IPS-18c (cell line): ENCODE results near the gene INHBA.

ENCODE experiments used
- H3K4me3 ChIP-seq: 2 replicates; pipeline ENCODE4 v1.7.0; 2013; ENCODE audit warnings: low read depth, mild to moderate bottlenecking, low read length, moderate library complexity; ENCODE audit not compliant: insufficient read depth
- H3K9me3 ChIP-seq: one replicate; pipeline ENCODE4 v1.6.1; 2013; ENCODE audit warnings: mild to moderate bottlenecking, low read length, moderate library complexity; ENCODE audit not compliant: control insufficient read depth, insufficient read depth

INHBA gene

GRCh38 chr7:41695661-41696322, 7.1 kb downstream of the INHBA start:
- Histone ChIP-seq H3K4me3 (no peak overlapping the region), H3K9me3 (no peaks in the 10 kb centered on the region)

DNA sequence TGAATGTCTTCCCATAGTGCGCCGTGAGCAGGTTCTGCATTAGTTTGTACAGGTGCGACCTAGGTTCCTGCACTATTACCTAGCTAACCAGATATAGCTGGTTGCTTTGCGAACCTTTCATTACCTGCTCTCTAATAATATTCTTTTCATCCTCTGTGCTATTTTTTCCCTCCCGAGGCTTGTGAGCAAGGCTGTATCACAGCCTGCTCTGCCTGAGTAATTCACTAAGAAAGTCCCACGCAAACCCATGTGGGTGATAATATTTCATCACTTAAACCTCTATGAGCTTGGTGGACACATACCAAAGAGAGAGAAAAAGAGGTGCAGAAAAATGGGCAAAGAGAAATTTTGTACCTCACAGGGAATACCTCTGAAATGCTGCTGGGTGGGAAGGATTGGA, 8.4 kb downstream of the INHBA start:
- no peak overlapping the region; the same call in 1 of the 2 replicates for H3K4me3 ChIP-seq

DNA sequence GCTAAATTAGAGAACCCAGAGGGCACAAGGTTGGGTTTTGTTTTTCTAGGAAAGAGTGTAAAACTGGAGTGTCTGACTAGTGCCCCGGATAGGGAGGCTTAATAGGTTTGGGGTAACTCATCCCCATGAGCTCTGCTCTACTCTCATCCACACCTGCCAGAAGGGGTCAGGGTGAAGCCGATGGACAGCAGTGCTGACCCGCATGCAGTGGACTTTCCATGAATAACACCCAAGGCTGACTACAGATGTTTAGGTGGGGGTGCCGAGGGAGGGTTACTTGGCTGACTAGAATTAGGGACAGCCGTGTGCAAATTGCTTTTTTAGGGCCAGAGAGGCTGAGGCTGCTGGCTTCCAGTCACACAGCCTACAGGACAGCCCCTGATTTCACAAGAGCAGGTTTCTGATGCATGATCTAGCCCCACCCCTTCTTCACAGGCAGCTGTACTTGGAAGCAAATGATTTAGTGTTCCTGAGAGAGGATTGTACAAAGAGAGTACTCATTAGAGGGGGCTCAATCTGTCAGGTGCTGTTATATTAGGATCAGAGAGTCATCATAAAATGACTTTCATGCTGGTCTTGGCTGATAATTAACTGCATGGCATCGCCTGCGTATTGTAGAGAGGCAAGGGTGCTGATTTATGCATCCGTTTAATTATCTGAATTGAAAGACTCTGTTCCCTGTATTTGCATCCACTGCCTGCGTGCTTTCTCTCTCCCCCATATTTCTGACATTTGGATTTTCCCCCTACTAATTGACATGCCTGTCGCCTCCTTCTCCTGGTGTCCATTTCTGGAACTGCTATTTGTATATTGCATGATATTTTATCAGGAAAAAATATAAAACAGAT, 9.5 kb downstream of the INHBA start:
- no peaks in the 10 kb centered on the region for H3K9me3 ChIP-seq
- no peak overlapping the region for H3K4me3 ChIP-seq

More for the DNA sequence above, 8.4 kb downstream of the INHBA start:
- no peaks in the 10 kb centered on the region for H3K9me3 ChIP-seq

DNA sequence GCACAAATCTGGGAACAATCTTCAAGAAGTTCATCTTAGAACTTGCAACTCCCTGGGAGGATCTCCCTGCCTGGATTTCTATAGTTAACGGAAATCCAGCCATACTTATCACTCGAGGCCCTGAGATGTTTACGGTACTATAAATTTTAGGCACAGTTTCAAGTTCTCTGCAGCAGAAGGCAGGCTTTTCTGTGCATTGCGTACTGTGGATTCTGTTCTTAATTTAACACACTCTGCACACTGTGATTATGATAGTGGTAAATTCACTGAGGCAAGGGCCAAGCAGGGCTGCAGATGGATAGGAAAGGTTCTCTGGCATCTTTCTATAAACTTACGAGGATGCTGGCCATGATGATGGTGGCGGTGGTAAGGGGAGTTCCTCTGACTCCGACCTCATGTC, 10.6 kb downstream of the INHBA start:
- H3K4me3 ChIP-seq, result no peak overlapping the region
- H3K9me3 ChIP-seq, result no peaks in the 10 kb centered on the region

- H3K4me3 ChIP-seq, result no peak overlapping the region
- no peaks in the 10 kb centered on the region for H3K9me3 ChIP-seq
These were observed 11.4 kb downstream of the INHBA start for GRCh38 chr7:41691286-41692190.

DNA sequence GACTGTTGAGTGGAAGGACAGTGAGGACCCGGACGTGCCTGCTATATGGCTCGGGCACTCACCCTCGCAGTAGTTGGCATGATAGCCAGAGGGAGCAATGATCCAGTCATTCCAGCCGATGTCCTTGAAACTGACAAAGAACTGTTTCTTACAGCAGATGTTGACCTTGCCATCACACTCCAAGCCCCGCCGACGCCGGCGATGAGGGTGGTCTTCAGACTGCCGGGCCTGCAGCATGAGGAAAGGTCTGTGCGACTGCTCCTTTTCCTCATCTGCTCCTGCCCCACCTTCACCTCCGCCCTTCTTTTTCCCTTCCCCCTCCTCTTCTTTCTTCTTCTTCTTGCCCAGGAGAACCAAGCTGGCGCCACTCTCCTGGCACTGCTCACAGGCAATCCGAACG, 13.1 kb downstream of the INHBA start:
- H3K4me3 ChIP-seq, result no peak overlapping the region

DNA sequence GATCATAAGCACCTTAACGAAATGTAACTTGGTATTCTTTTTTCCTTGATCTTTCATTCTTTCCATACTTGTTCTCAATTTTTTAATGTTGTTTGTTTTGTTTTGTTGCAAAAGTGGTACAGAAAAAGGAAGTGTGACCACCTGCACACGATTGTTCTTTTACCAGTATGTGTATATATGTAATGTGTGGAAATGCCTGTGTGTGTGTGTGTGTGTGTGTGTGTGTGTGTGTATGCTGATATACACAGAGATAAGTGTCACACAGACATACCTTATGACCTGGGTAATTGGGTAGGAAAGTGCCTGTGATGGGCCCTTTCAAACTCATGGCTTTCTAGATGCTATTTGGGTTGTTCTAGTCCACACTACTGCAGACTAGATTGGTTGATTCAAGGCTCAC, 14.0 kb downstream of the INHBA start:
- no peaks in the 10 kb centered on the region for H3K9me3 ChIP-seq
- H3K4me3 ChIP-seq, result no peak overlapping the region

More for the DNA sequence above, 13.1 kb downstream of the INHBA start:
- H3K9me3 ChIP-seq, result no peaks in the 10 kb centered on the region

DNA sequence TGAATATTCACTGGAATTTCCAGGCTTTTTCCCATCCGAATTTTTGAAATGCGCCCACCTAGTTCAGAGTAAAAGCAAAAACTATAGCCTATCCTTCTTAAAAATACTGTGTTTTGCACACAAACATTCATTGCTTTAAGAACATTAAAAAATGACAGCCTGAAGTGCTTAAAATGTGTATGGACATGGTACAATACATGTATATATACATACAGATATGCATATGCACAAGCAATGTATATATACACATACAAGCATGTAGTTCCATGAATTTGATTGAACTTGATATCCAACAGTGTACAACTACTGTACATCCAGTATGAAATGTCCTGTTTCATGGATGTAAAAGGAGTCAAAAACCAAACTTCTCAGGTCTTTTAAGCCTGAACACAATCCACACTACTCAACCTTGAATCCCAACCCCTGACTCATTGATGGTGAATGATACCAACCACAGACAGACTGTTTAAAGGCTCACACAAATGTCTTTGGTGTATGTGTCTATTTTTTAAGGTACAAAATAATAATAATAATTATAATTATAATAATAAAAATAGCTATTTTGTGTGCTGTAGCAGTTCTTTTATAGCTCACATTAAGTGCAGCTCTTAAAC, 14.8 kb downstream of the INHBA start:
- H3K9me3 ChIP-seq, result no peaks in the 10 kb centered on the region
- no peak overlapping the region for H3K4me3 ChIP-seq

GRCh38 chr7:41685684-41686083, 17.2 kb downstream of the INHBA start:
- H3K4me3 ChIP-seq, result no peak overlapping the region
- no peaks in the 10 kb centered on the region for H3K9me3 ChIP-seq

- Histone ChIP-seq H3K4me3 (no peak overlapping the region), H3K9me3 (no peaks in the 10 kb centered on the region)
These were observed 20.5 kb downstream of the INHBA start for GRCh38 chr7:41682422-41682821.

GRCh38 chr7:41679566-41679965, 23.3 kb downstream of the INHBA start:
- H3K4me3 ChIP-seq, result no peak overlapping the region

GRCh38 chr7:41674505-41675023, 28.3 kb downstream of the INHBA start:
- Histone ChIP-seq H3K4me3 (no peak overlapping the region), H3K9me3 (no peaks in the 10 kb centered on the region)

More at GRCh38 chr7:41679566-41679965, 23.3 kb downstream of the INHBA start:
- no peaks in the 10 kb centered on the region for H3K9me3 ChIP-seq

DNA sequence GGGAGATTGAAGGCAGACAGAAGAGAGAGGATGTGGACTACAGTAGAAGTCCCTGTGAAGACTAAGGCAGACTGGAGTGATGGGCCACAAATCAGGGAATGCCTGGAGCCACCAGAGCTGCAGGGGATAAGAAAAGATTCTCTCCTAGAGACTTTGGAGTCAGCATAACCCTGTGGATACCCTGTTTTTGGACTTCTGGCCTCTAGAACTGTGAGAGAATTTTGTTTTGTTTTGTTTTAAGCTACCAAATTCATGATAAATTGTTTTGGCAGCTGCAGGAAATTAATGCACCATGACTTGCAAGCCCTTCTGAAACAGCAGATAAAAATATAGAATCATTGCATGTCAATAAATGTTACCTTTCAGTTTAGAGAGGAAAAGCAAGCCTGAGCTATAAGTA, 41.3 kb downstream of the INHBA start:
- Histone ChIP-seq H3K4me3 (no peak overlapping the region), H3K9me3 (no peaks in the 10 kb centered on the region)

GRCh38 chr7:41659539-41659938, 43.4 kb downstream of the INHBA start:
- Histone ChIP-seq H3K4me3 (no peak overlapping the region), H3K9me3 (no peaks in the 10 kb centered on the region)

GRCh38 chr7:41656366-41656765, 46.5 kb downstream of the INHBA start:
- H3K9me3 ChIP-seq, result no peaks in the 10 kb centered on the region
- no peak overlapping the region for H3K4me3 ChIP-seq

- H3K9me3 ChIP-seq, result no peaks in the 10 kb centered on the region
- no peak overlapping the region for H3K4me3 ChIP-seq
These were observed 47.5 kb downstream of the INHBA start for GRCh38 chr7:41655426-41655825.

GRCh38 chr7:41652267-41652666, 50.6 kb downstream of the INHBA start:
- no peak overlapping the region for H3K4me3 ChIP-seq
- H3K9me3 ChIP-seq, result no peaks in the 10 kb centered on the region
